Testis (tissue), 2 donors: ENCODE results near the gene PIGU.

Source experiments
- POLR2A ChIP-seq: fragments of 450-650 bp; IDR thresholded peaks from one replicate; pipeline ENCODE4 v1.6.1; 2017; ENCODE audit warnings: antibody characterized with exemption, mild to moderate bottlenecking, moderate library complexity
- TF ChIP-seq, protein P1 (sequence below), 3 experiments: fragments of 450-650 bp in 2 of 3; fragments of 200-600 bp in 1 of 3; sonication (generic) in 1 of 3; IDR thresholded peaks; one replicate each; pipeline ENCODE4 v1.5.1; 2016 to 2019; ENCODE audit warnings: antibody characterized with exemption in 3 of 3, mild to moderate bottlenecking in 2 of 3, moderate library complexity in 1 of 3

- TF ChIP-seq, protein P1, sequence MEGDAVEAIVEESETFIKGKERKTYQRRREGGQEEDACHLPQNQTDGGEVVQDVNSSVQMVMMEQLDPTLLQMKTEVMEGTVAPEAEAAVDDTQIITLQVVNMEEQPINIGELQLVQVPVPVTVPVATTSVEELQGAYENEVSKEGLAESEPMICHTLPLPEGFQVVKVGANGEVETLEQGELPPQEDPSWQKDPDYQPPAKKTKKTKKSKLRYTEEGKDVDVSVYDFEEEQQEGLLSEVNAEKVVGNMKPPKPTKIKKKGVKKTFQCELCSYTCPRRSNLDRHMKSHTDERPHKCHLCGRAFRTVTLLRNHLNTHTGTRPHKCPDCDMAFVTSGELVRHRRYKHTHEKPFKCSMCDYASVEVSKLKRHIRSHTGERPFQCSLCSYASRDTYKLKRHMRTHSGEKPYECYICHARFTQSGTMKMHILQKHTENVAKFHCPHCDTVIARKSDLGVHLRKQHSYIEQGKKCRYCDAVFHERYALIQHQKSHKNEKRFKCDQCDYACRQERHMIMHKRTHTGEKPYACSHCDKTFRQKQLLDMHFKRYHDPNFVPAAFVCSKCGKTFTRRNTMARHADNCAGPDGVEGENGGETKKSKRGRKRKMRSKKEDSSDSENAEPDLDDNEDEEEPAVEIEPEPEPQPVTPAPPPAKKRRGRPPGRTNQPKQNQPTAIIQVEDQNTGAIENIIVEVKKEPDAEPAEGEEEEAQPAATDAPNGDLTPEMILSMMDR (IDR thresholded peaks at IDR 0.05), result no peak
- TF ChIP-seq POLR2A, result no peak
Measured at GRCh38 chr20:34638039-34638292, 38.9 kb downstream of the PIGU start.
